OCI-LY1 (cell line): ENCODE measurements around the gene ART1.

Experiments used
- H2AFZ ChIP-seq: fragments of 200-600 bp; sonication (generic), shearing (Covaris generic); 2 replicates; pipeline ENCODE4 v1.6.0; 2014; ENCODE audit warnings: antibody characterized with exemption, mild to moderate bottlenecking, low read length
- H3F3A ChIP-seq: fragments of 200-600 bp; sonication (generic), shearing (Covaris generic); 2 replicates; pipeline ENCODE4 v1.6.0; 2014; ENCODE audit warnings: mild to moderate bottlenecking, antibody characterized with exemption, low read length, moderate library complexity; ENCODE audit not compliant: insufficient read depth
- H3K27ac ChIP-seq: fragments of 200-600 bp; sonication (generic); 2 replicates; pipeline ENCODE4 v1.5.1; 2014; ENCODE audit warnings: low read length, mixed run types, mild to moderate bottlenecking, low read depth; ENCODE audit not compliant: poor library complexity, severe bottlenecking
- H3K27me3 ChIP-seq: fragments of 200-600 bp; sonication (generic); 2 replicates; pipeline ENCODE4 v1.6.0; 2014; ENCODE audit warnings: antibody characterized with exemption, mild to moderate bottlenecking, low read length, moderate library complexity; ENCODE audit not compliant: insufficient read depth
- H3K36me3 ChIP-seq: fragments of 200-600 bp; sonication (generic); 2 replicates; pipeline ENCODE4 v1.6.1; 2014; ENCODE audit warnings: mild to moderate bottlenecking, antibody characterized with exemption, low read length, moderate library complexity, mixed read lengths; ENCODE audit not compliant: insufficient read depth
- H3K4me1 ChIP-seq: fragments of 200-600 bp; sonication (generic); 2 replicates; pipeline ENCODE4 v1.5.1; 2014; ENCODE audit warnings: mild to moderate bottlenecking, low read length, moderate library complexity; ENCODE audit not compliant: insufficient read depth, severe bottlenecking
- H3K4me2 ChIP-seq: fragments of 200-600 bp; sonication (generic), shearing (Covaris generic); 2 replicates; pipeline ENCODE4 v1.6.1; 2014; ENCODE audit warnings: low read length
- H3K4me3 ChIP-seq: fragments of 200-600 bp; sonication (generic); 2 replicates; pipeline ENCODE4 v1.5.1; 2014; ENCODE audit warnings: low read length, low read depth, mild to moderate bottlenecking, mixed read lengths; ENCODE audit not compliant: poor library complexity, severe bottlenecking
- H3K79me2 ChIP-seq: fragments of 200-600 bp; shearing (Covaris generic); 2 replicates; pipeline ENCODE4 v1.6.1; 2016; ENCODE audit warnings: mixed run types, low read length, mixed read lengths; ENCODE audit not compliant: insufficient read depth
- H3K9ac ChIP-seq: fragments of 200-600 bp; sonication (generic), shearing (Covaris generic); 2 replicates; pipeline ENCODE4 v1.6.1; 2014; ENCODE audit warnings: mild to moderate bottlenecking, low read length, mixed read lengths
- H3K9me2 ChIP-seq: fragments of 200-600 bp; sonication (generic), shearing (Covaris generic); 2 replicates; pipeline ENCODE4 v1.6.1; 2014; ENCODE audit warnings: low read depth, mild to moderate bottlenecking, low read length, mixed read lengths
- H3K9me3 ChIP-seq: fragments of 200-600 bp; shearing (Covaris generic); 2 replicates; pipeline ENCODE4 v1.6.1; 2014; ENCODE audit warnings: low read length, mixed read lengths
- H4K20me1 ChIP-seq: fragments of 200-600 bp; sonication (generic), shearing (Covaris generic); 2 replicates; pipeline ENCODE4 v1.6.0; 2016; ENCODE audit warnings: mild to moderate bottlenecking, low read length; ENCODE audit not compliant: insufficient read depth
- CTCF ChIP-seq: fragments of 200-600 bp; sonication (generic), shearing (Covaris generic); IDR thresholded peaks from 2 replicates; pipeline ENCODE4 v1.5.1; 2017; ENCODE audit warnings: mild to moderate bottlenecking, antibody characterized with exemption, low read length, moderate library complexity, mixed read lengths
- EZH2 ChIP-seq: fragments of 200-600 bp; sonication (generic), shearing (Covaris generic); IDR thresholded peaks from 2 replicates; pipeline ENCODE4 v1.8.0; 2017; ENCODE audit warnings: borderline replicate concordance, mixed run types, mild to moderate bottlenecking, antibody characterized with exemption, low read length, moderate library complexity, mixed read lengths

The ART1 gene

GRCh38 chr11:3638513-3638912 is 6.4 kb upstream of the ART1 start:
- H3K4me2 ChIP-seq: no peak overlapping the region
- H3K27me3 ChIP-seq: peaks cover 4% of the 10 kb centered on the region; the same call in 1 of the 2 replicates
- H3F3A ChIP-seq: no peaks in the 10 kb centered on the region
- H3K27ac ChIP-seq: no peak overlapping the region
- no peak overlapping the region for H2AFZ ChIP-seq
- TF ChIP-seq CTCF (no peak), EZH2 (no peak)
- H3K4me3 ChIP-seq: no peak overlapping the region
- no peaks in the 10 kb centered on the region for H3K4me1 ChIP-seq
- H3K79me2 ChIP-seq: no peaks in the 10 kb centered on the region
- H4K20me1 ChIP-seq: no peaks in the 10 kb centered on the region
- H3K9me2 ChIP-seq: no peaks in the 10 kb centered on the region
- H3K36me3 ChIP-seq: no peaks in the 10 kb centered on the region
- H3K9me3 ChIP-seq: no peaks in the 10 kb centered on the region
- no peak overlapping the region for H3K9ac ChIP-seq

GRCh38 chr11:3639841-3640240 is 5.1 kb upstream of the ART1 start:
- H3K9me3 ChIP-seq: no peaks in the 10 kb centered on the region
- no peaks in the 10 kb centered on the region for H3K4me1 ChIP-seq
- TF ChIP-seq EZH2: no peak
- no peak for TF ChIP-seq CTCF
- no peak overlapping the region for H3K4me3 ChIP-seq
- H4K20me1 ChIP-seq: no peaks in the 10 kb centered on the region
- H3K4me2 ChIP-seq: no peak overlapping the region
- peaks cover 4% of the 10 kb centered on the region; the same call in 1 of the 2 replicates for H3K27me3 ChIP-seq
- no peaks in the 10 kb centered on the region; the same call in 1 of the 2 replicates for H3K36me3 ChIP-seq
- H3F3A ChIP-seq: no peaks in the 10 kb centered on the region
- H3K79me2 ChIP-seq: no peaks in the 10 kb centered on the region
- H2AFZ ChIP-seq: no peak overlapping the region
- H3K9ac ChIP-seq: no peak overlapping the region
- H3K27ac ChIP-seq: no peak overlapping the region
- H3K9me2 ChIP-seq: no peaks in the 10 kb centered on the region

GRCh38 chr11:3641191-3641590 is 3.7 kb upstream of the ART1 start:
- H3K27me3 ChIP-seq: peaks cover 7% of the 10 kb centered on the region; the same call in 1 of the 2 replicates
- no peaks in the 10 kb centered on the region for H3K79me2 ChIP-seq
- no peaks in the 10 kb centered on the region for H3K9me3 ChIP-seq
- H4K20me1 ChIP-seq: no peaks in the 10 kb centered on the region
- no peaks in the 10 kb centered on the region for H3F3A ChIP-seq
- H3K36me3 ChIP-seq: no peaks in the 10 kb centered on the region; the same call in 1 of the 2 replicates
- H3K4me1 ChIP-seq: no peaks in the 10 kb centered on the region
- no peak overlapping the region for H3K27ac ChIP-seq
- H2AFZ ChIP-seq: no peak overlapping the region
- no peak overlapping the region for H3K4me2 ChIP-seq
- H3K9ac ChIP-seq: no peak overlapping the region
- no peak for TF ChIP-seq CTCF
- TF ChIP-seq EZH2: no peak
- no peaks in the 10 kb centered on the region for H3K9me2 ChIP-seq
- no peak overlapping the region for H3K4me3 ChIP-seq
